NCI-H82 treated with DMSO at 0.1 percent for 48 hours (cell line): ENCODE measurements around the gene NEIL1.
"Not testable (repeated sequence)": the region's sequence is repeated elsewhere in the genome, so short reads cannot be mapped to it uniquely, and the experiment has no call there.

ENCODE experiments used
- DNase-seq: peaks from one replicate; lab custom pipeline; 2025; ENCODE audit not compliant: unreplicated experiment; lab: John Stamatoyannopoulos, UW

The NEIL1 gene

GRCh38 chr15:75371901-75372688, 25.3 kb downstream of the NEIL1 start:
- no peak for DNase-seq

- no peak for DNase-seq
Observed at GRCh38 chr15:75380773-75381172, 33.9 kb downstream of the NEIL1 start.

DNA sequence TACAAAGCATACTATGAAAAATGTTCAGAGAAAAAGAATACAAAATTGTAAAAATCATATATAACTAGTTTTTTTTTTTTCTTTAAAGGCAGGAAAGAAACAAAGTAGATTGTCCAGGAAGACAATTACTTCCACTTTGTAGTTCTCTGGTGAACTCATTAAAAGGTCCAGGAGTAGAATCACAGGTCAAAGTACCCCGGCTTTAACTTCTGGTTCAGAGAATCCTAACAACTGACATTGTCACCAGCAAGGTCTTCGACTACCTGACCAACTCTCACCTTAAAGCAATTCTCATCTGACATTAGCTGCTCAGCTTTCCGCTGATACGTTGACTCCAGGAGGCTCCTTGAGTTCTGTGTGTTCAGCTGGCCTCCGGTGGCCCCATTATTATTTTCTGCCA, 37.1 kb downstream of the NEIL1 start:
- not testable (repeated sequence) for DNase-seq

DNA sequence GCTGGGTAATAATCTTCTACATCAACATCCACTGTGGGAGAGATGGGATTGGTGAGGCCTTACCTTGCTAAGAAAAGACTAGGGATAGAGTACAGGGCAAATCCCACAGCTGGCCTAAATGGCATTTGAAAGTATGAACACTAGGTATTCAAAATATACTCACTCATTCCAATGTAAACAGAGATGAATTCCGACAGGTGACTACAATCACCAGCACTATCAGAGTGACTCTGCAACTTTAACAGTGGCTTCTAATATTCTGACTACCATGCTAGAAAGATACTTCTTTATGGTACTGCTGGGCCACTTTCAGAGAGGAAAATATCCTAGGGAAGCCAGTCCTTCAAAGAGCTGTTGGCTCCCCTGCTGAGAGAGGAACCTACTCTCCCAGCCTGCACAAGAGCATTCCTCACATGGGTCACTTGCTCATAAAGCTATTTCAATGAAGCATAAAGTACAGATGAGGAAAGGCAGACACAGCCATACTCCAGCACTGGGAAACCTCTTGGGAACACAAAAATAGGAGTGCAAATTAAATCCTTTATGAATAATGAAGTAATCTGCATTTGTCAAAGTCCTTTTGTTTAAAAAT, 43.0 kb downstream of the NEIL1 start:
- no peak for DNase-seq

DNA sequence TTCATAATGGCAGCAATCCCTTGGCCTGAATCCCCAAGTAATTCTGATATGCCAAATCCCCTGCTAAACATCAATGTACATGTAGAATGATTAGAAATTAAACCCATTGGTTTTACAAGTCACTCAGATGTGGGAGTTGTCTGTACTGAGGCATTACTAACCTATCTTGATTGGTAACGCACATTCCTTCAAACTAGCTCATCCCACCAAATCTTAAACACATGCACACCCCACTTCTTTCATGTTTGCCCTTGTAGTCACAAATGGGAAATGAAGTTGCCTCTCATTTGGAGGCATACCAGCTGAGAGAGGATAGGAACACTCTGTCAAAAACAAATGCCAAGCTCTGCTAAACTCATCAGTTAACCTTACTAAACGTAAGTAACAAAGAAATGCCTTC, 50.7 kb downstream of the NEIL1 start:
- no peak for DNase-seq

DNA sequence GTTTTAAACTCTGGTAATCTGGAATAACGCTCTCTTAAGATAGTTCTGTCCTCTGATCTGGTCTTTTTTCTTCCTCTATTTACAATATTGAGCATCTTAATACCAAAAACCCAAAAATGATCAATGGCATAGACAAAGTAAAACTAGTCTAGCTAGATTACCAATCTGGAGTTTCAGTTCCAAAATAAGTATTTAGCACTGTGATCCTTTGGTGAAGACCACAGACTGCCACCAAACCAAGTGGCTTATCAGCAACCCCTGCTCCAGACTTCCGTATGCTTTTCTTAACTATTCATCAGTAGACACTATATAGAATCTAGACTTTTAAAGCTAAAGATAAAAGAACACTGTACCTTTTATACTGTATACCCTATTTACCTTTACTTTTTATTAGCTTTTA, 57.1 kb downstream of the NEIL1 start:
- DNase-seq: no peak
